NCI-H460 (cell line): ENCODE results near the gene HNRNPD. TPM values are rescaled to one million over a fixed set of nuclear protein-coding genes. Genes with fewer than 3 reads are reported as not detected.
A peak's percentile ranks its signal among the peaks of the same experiment; 100 is the strongest.
"Not testable (repeated sequence)": the region's sequence is repeated elsewhere in the genome, so short reads cannot be mapped to it uniquely, and the experiment has no call there.

ENCODE experiments used
- DNase-seq: peaks from one replicate; pipeline ENCODE4 v3.0.0-alpha.2; 2016; ENCODE audit warnings: low read depth; ENCODE audit errors: extremely low read depth
- polyA plus RNA-seq: library from polyadenylated mRNA; depleted of rRNA; stranded (reverse); fragments of >200 nt; gene quantifications from 2 replicates; pipeline ENCODE4 v1.2.3, GENCODE V29; 2014; cell fraction: nucleus; rRNA removed
- total RNA-seq: library from RNA; depleted of rRNA; stranded (reverse); fragments of >200 nt; shearing (Covaris generic); gene quantifications from 2 replicates; pipeline ENCODE4 v1.2.3, GENCODE V29; 2014; rRNA removed

The HNRNPD gene
- 38.2 and 39.7 TPM in 2 replicates for total RNA-seq
- polyA plus RNA-seq: 38.4 and 65.6 TPM in 2 replicates

DNA sequence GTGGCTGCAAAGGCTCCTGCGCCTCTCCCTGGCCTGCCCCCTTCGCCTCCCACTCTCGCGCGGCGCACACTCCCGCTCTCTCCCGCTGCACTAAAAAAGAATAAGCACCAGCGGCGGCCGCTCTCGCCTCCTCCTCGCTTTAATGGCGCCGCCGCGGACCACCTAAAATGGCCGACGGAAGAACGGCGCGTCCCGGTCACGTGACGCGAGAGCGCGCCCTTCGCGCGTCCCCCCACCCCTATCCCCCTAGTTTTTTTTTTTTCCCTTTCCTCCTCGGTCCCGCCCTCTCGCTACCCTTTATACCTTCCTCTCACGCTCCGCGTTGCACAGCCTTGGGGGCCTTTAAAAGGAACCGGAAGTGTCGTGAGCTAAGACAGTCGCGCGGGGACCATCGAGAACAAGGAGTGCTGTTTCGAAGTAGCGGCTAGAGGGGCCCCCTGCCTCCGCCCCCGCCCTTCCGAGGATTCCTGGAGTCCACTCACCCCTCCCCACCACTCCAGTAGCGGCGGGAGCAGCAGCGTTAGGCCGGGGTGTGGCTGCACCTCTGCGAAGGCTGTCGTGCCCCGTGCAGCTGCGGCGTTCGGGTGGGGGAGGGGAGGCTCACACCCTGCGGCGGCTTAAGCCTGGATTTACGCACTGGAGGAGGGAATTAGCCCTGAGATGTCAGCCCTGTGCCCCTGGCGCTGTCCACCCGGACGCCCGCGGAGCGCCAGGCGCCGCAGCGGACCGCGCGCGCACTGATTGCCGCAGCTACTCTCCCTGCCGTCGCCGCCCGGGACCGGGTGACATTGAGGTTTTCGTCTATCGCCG lies at the start of gene HNRNPD:
HNRNPD (minus strand) TSS at position 176 of the 810 bp plus-strand sequence. CDS start 313 bp downstream, outside the sequence.
- DNase-seq: peak; percentile 98

DNA sequence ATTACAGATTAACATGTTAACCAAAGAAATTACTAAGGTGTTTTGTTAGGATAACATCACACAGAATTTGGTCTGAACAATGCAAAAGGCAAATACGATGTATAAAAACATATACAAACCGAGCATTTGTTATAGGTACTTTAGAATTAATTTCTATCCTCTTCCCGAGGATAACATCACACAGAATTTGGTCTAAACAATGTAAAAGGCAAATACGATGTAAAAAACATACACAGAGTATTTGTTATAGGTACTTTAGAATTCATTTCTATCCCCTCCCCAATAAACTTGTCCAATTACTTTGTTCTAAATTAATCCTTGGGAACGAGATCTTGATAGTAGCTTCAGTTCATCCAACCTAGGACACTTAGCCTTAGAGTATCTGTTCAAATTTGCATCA lies 48.8 kb upstream of the HNRNPD start:
- no peak for DNase-seq

DNA sequence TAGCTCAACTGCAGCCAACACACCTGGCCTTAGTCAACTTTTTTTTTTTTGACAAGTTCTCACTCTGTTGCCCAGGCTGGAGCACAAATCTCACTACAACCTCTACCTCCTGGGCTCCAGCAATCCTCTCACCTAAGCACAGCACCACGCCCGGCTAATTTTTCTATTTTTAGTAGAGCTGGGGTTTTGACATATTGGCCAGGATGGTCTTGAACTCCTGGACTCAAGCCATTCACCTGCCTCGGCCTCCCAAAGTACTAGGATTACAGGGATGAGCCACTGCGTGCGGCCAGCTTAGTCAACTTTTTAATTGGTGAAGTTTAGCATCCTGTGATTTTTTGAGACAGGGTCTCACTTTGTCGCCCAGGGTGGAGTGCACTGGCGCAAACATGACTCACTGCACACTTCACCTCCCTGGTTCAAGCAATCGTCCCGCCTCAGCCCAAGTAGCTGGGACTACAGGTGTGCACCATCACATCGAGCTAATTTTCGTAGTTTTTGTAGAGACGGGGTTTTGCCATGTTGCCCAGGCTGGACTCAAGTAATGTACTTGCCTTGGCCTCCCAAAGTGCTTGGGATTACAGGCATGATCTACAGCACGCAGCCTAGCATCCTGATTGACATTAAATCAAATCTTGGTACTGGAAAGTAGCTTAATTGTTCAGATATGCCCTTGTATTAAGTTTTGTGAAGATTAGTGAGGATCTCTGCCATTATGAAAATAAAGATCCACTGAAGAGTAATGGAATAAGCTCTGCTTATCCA lies 48.2 kb upstream of the HNRNPD start:
- no peak for DNase-seq

GRCh38 chr4:82419451-82419850 lies 45.7 kb upstream of the HNRNPD start:
- no peak for DNase-seq

GRCh38 chr4:82415922-82416365 lies 42.2 kb upstream of the HNRNPD start:
- DNase-seq: no peak

DNA sequence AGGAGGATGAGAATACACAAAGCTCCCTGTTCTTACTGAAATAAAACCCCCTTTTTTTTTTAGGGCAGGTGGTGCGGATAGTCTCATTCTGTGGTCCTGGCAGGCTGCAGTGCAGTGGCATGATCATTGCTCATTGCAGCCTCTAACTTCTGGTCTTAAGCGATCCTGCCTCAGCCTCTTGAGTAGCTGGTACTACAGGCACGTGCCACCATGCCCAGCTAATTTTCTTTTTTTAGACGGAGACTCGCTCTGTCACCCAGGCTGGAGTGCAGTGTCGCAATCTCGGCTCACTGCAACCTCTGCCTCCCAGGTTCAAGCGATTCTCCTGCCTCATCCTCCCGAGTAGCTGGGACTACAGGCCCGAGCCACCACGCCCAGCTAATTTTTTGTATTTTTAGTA lies 41.3 kb upstream of the HNRNPD start:
- not testable (repeated sequence) for DNase-seq

- no peak for DNase-seq
Measured at GRCh38 chr4:82403725-82404124, 29.9 kb upstream of the HNRNPD start.

- DNase-seq: no peak
Measured at GRCh38 chr4:82402196-82402775, 28.5 kb upstream of the HNRNPD start.

DNA sequence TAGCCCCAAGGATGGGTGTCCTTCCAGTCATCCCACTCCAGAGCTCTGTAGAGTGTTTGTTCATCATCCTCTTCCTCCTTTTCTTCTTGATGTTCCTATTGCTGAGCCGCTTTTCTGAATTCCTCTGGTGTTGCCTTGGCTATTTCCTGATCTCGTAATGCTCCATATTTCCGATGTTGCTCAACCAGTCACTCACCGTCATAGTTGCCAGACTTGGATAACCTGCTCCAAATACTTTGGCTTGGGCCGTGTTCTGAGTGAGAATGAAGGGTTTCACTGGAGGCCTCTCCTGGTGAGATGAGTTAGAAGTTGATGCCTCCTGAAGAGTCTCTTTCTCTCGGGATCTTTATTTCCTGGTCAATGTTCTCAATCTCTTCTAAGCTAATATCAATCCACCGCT lies 27.8 kb upstream of the HNRNPD start:
- no peak for DNase-seq

DNA sequence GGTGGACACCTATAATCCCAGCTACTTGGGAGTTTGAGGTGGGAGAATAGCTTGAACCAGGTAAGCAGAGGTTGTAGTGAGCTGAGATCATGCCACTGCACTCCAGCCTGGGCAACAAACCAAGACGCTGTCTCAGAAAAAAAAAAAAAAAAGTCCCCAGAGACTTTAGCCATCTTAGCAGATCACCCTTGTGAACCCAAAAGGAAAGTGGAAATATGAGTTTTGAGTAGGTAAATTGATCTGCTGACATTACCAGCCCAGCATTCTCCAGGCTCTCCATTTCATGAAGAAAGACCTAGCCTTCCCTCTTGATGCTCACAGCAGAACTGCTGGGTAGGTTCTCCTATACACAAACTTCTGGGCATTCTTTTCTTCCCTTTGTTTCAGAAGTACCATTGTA lies 24.5 kb upstream of the HNRNPD start:
- no peak for DNase-seq

GRCh38 chr4:82397527-82397926 lies 23.7 kb upstream of the HNRNPD start:
- DNase-seq: no peak

DNA sequence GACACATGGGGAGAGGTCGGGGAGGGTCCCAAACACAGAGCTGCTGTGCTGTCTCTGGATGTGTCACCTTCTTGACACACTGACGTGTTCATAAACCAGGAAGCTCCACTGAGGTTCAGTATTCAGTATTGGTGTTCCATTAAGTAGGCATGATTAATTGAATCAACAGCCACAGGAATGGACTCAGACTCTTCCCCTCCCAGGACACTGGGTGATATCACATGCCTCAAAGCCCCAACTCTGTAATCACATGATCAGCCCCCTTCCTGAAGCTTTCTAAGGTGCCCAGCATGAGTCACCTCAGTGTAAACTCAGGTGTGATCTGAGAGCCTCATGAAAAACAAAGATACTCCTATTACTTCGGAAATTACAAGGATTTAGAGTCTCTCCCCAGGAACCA lies 21.1 kb upstream of the HNRNPD start:
- no peak for DNase-seq

DNA sequence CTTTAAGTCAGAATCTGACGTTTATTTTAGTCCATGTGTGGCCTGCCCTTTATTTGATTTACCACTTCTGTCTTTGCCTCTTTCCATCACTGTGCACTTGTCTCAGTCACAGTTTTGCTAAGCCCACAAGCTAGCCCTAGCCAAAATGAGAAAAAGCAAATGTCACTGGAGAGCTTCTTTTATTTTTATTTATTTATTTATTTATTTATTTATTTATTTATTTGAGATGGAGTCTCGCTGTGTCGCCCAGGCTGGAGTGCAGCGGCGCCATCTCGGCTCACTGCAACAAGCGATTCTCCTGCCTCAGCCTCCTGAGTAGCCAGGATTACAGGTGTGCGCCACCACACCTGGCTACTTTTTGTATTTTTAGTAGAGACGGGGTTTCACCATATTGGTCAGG lies 16.3 kb upstream of the HNRNPD start:
- not testable (repeated sequence) for DNase-seq

GRCh38 chr4:82388405-82388804 lies 14.6 kb upstream of the HNRNPD start:
- no peak for DNase-seq

GRCh38 chr4:82386312-82386711 lies 12.5 kb upstream of the HNRNPD start:
- not testable (repeated sequence) for DNase-seq

DNA sequence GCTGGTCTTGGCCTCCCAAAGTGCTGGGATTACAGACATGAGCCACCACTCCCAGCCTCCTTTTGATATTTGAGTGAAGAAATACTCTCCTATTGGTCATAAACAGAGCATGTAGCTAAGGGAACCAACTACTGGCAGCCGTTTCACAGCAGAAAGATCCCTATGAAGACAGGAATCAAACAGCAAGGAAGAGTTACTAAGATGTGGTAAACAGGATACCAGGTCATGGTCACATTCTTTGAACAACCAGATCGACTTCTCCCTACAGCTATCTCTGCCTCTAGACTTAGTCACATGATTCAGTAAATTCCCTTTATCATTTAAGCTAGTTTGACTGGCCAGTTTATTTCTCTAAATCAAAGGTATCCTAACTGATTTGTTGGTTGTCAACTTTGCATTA lies 9.0 kb upstream of the HNRNPD start:
- no peak for DNase-seq

GRCh38 chr4:82381661-82382296 lies 8.0 kb upstream of the HNRNPD start:
- no peak for DNase-seq

DNA sequence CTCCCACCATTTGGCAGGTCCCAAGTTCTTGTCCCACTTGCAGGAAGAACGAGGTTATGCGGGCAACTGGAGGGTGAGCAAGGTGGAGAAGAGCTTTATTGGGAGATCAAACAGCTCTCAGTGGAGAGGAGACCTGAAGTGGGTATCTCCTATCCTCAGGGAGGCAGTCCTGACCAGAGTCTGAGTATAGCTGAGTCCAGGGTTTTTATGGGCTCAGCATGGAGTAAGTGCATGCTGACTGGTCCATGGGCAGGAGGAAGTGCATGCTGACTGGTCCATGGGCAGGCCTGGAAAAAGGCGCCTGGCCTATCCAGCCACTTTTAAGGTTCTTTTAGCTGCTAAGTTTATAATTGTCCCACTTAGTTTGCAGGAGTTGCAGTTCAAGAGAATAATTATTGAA lies 7.4 kb upstream of the HNRNPD start:
- no peak for DNase-seq

GRCh38 chr4:82380831-82381230 lies 7.0 kb upstream of the HNRNPD start:
- no peak for DNase-seq

DNA sequence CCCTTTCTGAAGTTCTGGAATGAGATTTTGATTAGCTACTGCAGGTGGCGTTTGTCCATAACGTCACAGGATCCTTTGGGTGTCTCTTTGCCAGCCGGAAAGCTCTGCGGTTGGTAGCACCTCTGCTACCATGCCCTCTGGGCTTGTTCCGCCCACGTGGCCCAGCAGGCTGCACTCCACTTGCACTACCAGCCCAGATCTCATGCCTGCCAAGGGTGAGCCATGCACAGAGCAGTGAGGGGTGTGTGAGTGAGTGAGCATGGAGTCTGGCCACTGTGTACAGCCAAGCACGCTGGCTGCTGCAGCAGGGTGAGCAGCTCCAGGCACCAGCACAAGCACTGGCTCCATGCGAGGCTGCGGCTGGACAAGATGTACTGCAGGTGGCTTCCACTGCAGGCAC lies 6.6 kb upstream of the HNRNPD start:
- peak; percentile 38 for DNase-seq

- DNase-seq: no peak
Measured at GRCh38 chr4:82376109-82376508, 2.3 kb upstream of the HNRNPD start.
